GM18508 (cell line): ENCODE data around the gene CAT.

Experiments used
- ATAC-seq: cut with Tn5 transposase; IDR thresholded peaks from one replicate; pipeline ENCODE4 v1.9.1; 2021; ENCODE audit warnings: moderate number of reproducible peaks; ENCODE audit not compliant: insufficient read depth, unreplicated experiment

The CAT gene

GRCh38 chr11:34438529-34439507, at the start of gene CAT:
TSS of gene CAT (plus strand) at chr11:34438934. CDS start at chr11:34439014, 80 bp downstream.
- ATAC-seq: peak; percentile 96

- ATAC-seq: no peak
Measured at GRCh38 chr11:34394771-34395300, 43.9 kb upstream of the CAT start.

- ATAC-seq: no peak
Measured at GRCh38 chr11:34395916-34396550, 42.7 kb upstream of the CAT start.

- no peak for ATAC-seq
Measured at GRCh38 chr11:34397120-34397519, 41.6 kb upstream of the CAT start.

GRCh38 chr11:34397811-34398210, 40.9 kb upstream of the CAT start:
- no peak for ATAC-seq

GRCh38 chr11:34403431-34403830, 35.3 kb upstream of the CAT start:
- no peak for ATAC-seq

- no peak for ATAC-seq
Measured at GRCh38 chr11:34404280-34404679, 34.5 kb upstream of the CAT start.

- ATAC-seq: no peak
Measured at GRCh38 chr11:34405079-34405858, 33.5 kb upstream of the CAT start.

- ATAC-seq: no peak
Measured at GRCh38 chr11:34406413-34406812, 32.3 kb upstream of the CAT start.

GRCh38 chr11:34407121-34407813, 31.5 kb upstream of the CAT start:
- ATAC-seq: no peak

- no peak for ATAC-seq
Measured at GRCh38 chr11:34408580-34409172, 30.1 kb upstream of the CAT start.

GRCh38 chr11:34411111-34411510, 27.6 kb upstream of the CAT start:
- ATAC-seq: no peak

GRCh38 chr11:34411791-34412190, 26.9 kb upstream of the CAT start:
- no peak for ATAC-seq

- ATAC-seq: no peak
Measured at GRCh38 chr11:34413263-34413662, 25.5 kb upstream of the CAT start.

GRCh38 chr11:34415538-34415937, 23.2 kb upstream of the CAT start:
- no peak for ATAC-seq

GRCh38 chr11:34416088-34416487, 22.6 kb upstream of the CAT start:
- no peak for ATAC-seq

GRCh38 chr11:34416766-34417165, 22.0 kb upstream of the CAT start:
- ATAC-seq: no peak

GRCh38 chr11:34417202-34417601, 21.5 kb upstream of the CAT start:
- no peak for ATAC-seq

GRCh38 chr11:34419158-34419557, 19.6 kb upstream of the CAT start:
- ATAC-seq: no peak

GRCh38 chr11:34423300-34423699, 15.4 kb upstream of the CAT start:
- ATAC-seq: no peak
